Panc1 (cell line): ENCODE results near the gene WNK2. TPM values are rescaled to one million over a fixed set of nuclear protein-coding genes. Genes with fewer than 3 reads are reported as not detected.

ENCODE experiments used
- ATAC-seq: fragments of 200-7000 bp; cut with Tn5 transposase; 2 replicates; pipeline ENCODE4 v1.9.1; 2020; ENCODE audit warnings: mild to moderate bottlenecking, moderate library complexity
- BruUV-seq: library from RNA; stranded (reverse); fragments of 400-500 nt; replicated peaks from 2 replicates; lab custom pipeline; 2021; lab: Mats Ljungman, UMichigan
- CTCF ChIA-PET: fragments of 300-600 bp; sonication (Branson Sonifier 250); formaldehyde crosslinking; loops from one replicate; lab custom pipeline; 2022; ENCODE audit warnings: antibody characterized with exemption; lab: Charles Lee
- POLR2A ChIA-PET: fragments of 300-600 bp; sonication (Branson Sonifier 250); formaldehyde crosslinking; loops from one replicate; lab custom pipeline; 2022; ENCODE audit warnings: antibody characterized with exemption; lab: Charles Lee
- DNase-seq: peaks from one replicate; pipeline ENCODE4 v3.0.0-alpha.2; 2010; ENCODE audit warnings: low read depth, low spot score
- H3K27ac ChIP-seq: 2 replicates; pipeline ENCODE4 v1.5.1; 2011; ENCODE audit warnings: mild to moderate bottlenecking, low read length, inconsistent platforms
- H3K27me3 ChIP-seq: fragments of 200-500 bp; sonication (Bioruptor generic); 2 replicates; pipeline ENCODE4 v1.6.0; 2014; ENCODE audit warnings: low read length, inconsistent platforms; ENCODE audit not compliant: control insufficient read depth, insufficient read depth
- H3K36me3 ChIP-seq: fragments of 200-500 bp; sonication (Bioruptor generic); 2 replicates; pipeline ENCODE4 v1.5.1; 2014; ENCODE audit warnings: inconsistent platforms, mild to moderate bottlenecking, low read length, moderate library complexity; ENCODE audit not compliant: control insufficient read depth, insufficient read depth
- H3K4me1 ChIP-seq: 2 replicates; pipeline ENCODE4 v1.5.1; 2011; ENCODE audit warnings: inconsistent platforms, mild to moderate bottlenecking, low read length, moderate library complexity; ENCODE audit not compliant: control insufficient read depth, insufficient read depth
- H3K4me3 ChIP-seq, 2 experiments: 2 replicates each; pipeline ENCODE4 v1.5.1; 2011 to 2012; ENCODE audit warnings: low read depth in 2 of 2, low read length in 2 of 2, mild to moderate bottlenecking in 2 of 2, inconsistent platforms in 1 of 2, moderate library complexity in 1 of 2
- H3K9me3 ChIP-seq: fragments of 200-500 bp; sonication (Bioruptor generic); 2 replicates; pipeline ENCODE4 v1.5.1; 2014; ENCODE audit warnings: low read depth, mild to moderate bottlenecking, inconsistent platforms, low read length, moderate library complexity; ENCODE audit not compliant: control insufficient read depth, insufficient read depth
- CTCF ChIP-seq: fragments of 450-650 bp; IDR thresholded peaks from 2 replicates; pipeline ENCODE4 v1.5.1; 2017; ENCODE audit warnings: mild to moderate bottlenecking
- POLR2AphosphoS5 ChIP-seq: IDR thresholded peaks from 2 replicates; pipeline ENCODE4 v1.6.1; 2012; ENCODE audit warnings: mild to moderate bottlenecking, low read depth, low read length, moderate library complexity
- REST ChIP-seq, 2 experiments: IDR thresholded peaks; 2 replicates each; pipeline ENCODE4 v1.6.1; 2011 to 2012; ENCODE audit warnings: low read depth in 2 of 2, control low read depth in 1 of 2, low read length in 1 of 2, mild to moderate bottlenecking in 1 of 2, moderate library complexity in 1 of 2; ENCODE audit not compliant: insufficient read depth in 1 of 2
- SIN3A ChIP-seq: IDR thresholded peaks from 2 replicates; pipeline ENCODE4 v1.6.1; 2012; ENCODE audit warnings: low read depth, mild to moderate bottlenecking, low read length, moderate library complexity, borderline replicate concordance; ENCODE audit not compliant: insufficient read depth
- TCF7L2 ChIP-seq: IDR thresholded peaks from 2 replicates; pipeline ENCODE4 v1.6.1; 2011; ENCODE audit warnings: mild to moderate bottlenecking, low read depth, low read length, inconsistent platforms
- in situ Hi-C: cut with HindIII; loops from 2 replicates; pipeline ENCODE4 v1.10.0; 2016; ENCODE audit warnings: low sequenced_read_pairs, low pct_unique_long_range_greater_than_20kb
- intact Hi-C: fragments of 100-400 bp; cut with micrococcal nuclease; formaldehyde crosslinking; loops from one replicate; pipeline ENCODE4 v1.10.0; 2022; ENCODE audit not compliant: unreplicated experiment
- total RNA-seq: library from RNA; stranded (reverse); gene quantifications from one replicate; pipeline ENCODE4 v1.2.1, GENCODE V29; 2021; ENCODE audit not compliant: unreplicated experiment

Gene WNK2
- total RNA-seq, 1 experiment from 2014 or later, result 13.7 TPM

- ATAC-seq (no peak), DNase-seq (no peak)
- POLR2A ChIA-PET, result no interaction called here
- Histone ChIP-seq H3K27me3 (no peaks in the 10 kb centered on the region), H3K36me3 (no peaks in the 10 kb centered on the region), H3K27ac (no peak overlapping the region), H3K9me3 (no peaks in the 10 kb centered on the region), H3K4me1 (peaks cover 5% of the 10 kb centered on the region), H3K4me3 (no peak overlapping the region)
- CTCF ChIA-PET, result no interaction called here
- BruUV-seq, result no TSS peak
- in situ Hi-C loops (no loop called here), intact Hi-C loops (no loop called here)
- TF ChIP-seq POLR2AphosphoS5 (no peak), CTCF (no peak), SIN3A (no peak), REST (IDR thresholded peaks at IDR 0.05; ENCODE audit: insufficient read depth in 1 of 2, low read depth in 2 of 2, low read length in 1 of 2) (no peak), TCF7L2 (no peak)
These were observed 12.4 kb downstream of the WNK2 start for GRCh38 chr9:93196096-93197055.

- DNase-seq, result no peak
- in situ Hi-C loops (no loop called here), intact Hi-C loops (no loop called here)
- Histone ChIP-seq H3K36me3 (no peaks in the 10 kb centered on the region), H3K4me1 (peaks cover 14% of the 10 kb centered on the region), H3K27ac (no peak overlapping the region), H3K4me3 (no peak overlapping the region), H3K9me3 (no peaks in the 10 kb centered on the region), H3K27me3 (no peaks in the 10 kb centered on the region)
- no peak for ATAC-seq
- no TSS peak for BruUV-seq
- CTCF ChIA-PET, result no interaction called here
- TF ChIP-seq TCF7L2 (no peak), POLR2AphosphoS5 (no peak), CTCF (no peak), SIN3A (no peak), REST (IDR thresholded peaks at IDR 0.05; ENCODE audit: insufficient read depth in 1 of 2, low read depth in 2 of 2, low read length in 1 of 2) (no peak)
- POLR2A ChIA-PET, result interaction anchor here (0.6 kb wide), 1 partner anchor 52 kb away, joined by 4 read pairs; no protein-coding TSS in a partner anchor
These were observed 13.7 kb downstream of the WNK2 start for GRCh38 chr9:93197670-93198069.
